ENCODE results near the gene EPN2. TPM values are rescaled to one million over a fixed set of nuclear protein-coding genes. Genes with fewer than 3 reads are reported as not detected.

EPN2 gene
- polyA plus RNA-seq, 3 donors, result 0.93 TPM; not detected in 2

DNA sequence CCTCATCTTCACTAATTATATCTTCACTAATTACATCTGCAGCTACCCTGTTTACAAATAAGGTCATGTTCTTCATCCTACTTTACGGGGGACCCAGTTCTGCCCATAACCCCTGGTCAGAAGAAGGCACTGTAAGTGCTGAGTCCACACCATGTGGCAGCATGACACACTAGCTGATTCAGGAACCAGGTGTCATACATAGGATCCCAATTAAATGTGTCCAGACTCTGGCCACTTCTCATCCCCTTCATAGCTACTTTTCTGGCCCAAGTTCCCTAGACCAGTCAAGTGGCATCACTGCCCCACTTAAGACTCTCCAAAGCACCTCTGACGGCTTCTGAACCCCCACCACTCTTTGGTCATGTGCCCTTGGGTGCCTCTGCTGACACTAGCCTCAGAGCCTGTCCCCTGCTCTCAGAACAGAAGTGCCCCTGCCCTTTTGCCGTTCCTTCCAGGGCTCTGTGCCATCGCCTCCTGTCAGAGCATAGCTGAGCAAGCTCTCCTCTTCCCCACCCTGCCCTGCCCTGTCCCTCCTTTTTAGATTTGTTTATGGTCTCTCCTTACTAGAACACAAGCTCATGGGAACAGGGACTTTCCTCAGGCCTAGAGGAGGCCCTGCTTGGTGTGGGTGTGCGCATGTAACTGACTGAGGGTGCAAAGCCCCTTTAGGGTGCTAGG, 64.2 kb downstream of the EPN2 start:
- Histone ChIP-seq H3K36me3 (replicated peaks in 1 of 2; ENCODE audit: control insufficient read depth in 1 of 2, insufficient read depth in 2 of 2, low read length in 2 of 2) (no peaks in the 10 kb centered on the region), H3K27ac (ENCODE audit: low read depth in 1 of 2, low read length in 2 of 2) (no peak overlapping the region), H3K79me2 (ENCODE audit: insufficient read depth, low read length) (no peaks in the 10 kb centered on the region), H2AFZ (ENCODE audit: insufficient read depth, low read depth, low read length, poor library complexity, severe bottlenecking) (no peak overlapping the region), H4K20me1 (ENCODE audit: insufficient read depth, low read length) (peaks cover 21% of the 10 kb centered on the region), H3K4me1 (ENCODE audit: control insufficient read depth in 1 of 2, insufficient read depth in 2 of 2, low read length in 2 of 2) (peaks cover 40 to 41% of the 10 kb centered on the region in 2 donors), H3K4me2 (replicated peaks; ENCODE audit: extremely low read depth, low read length, poor library complexity, severe bottlenecking) (no peak overlapping the region), H3K4me3 (replicated peaks in 1 of 3; ENCODE audit: low read depth in 2 of 3, low read length in 3 of 3) (no peak overlapping the region), H3K9ac (ENCODE audit: insufficient read depth, low read length, poor library complexity, severe bottlenecking) (no peak overlapping the region), H3K27me3 (ENCODE audit: control insufficient read depth in 2 of 2, insufficient read depth in 2 of 2, low read length in 2 of 2) (peaks cover 31 to 62% of the 10 kb centered on the region in 2 donors), H3K9me3 (replicated peaks in 1 of 2; ENCODE audit: control insufficient read depth in 1 of 2, insufficient read depth in 1 of 2, low read length in 2 of 2) (peaks cover 0 to 6% of the 10 kb centered on the region in 2 donors)
- peaks cover 4 to 14% of the 10 kb centered on the region in 2 donors for H3K36me3 Mint-ChIP-seq
- peak overlapping the region in 1 of 7 donors; percentile 76 for H3K27ac Mint-ChIP-seq
- 96% methylated on average over 5 of the region's 5 CpGs for WGBS (ENCODE audit: insufficient coverage)
- H3K4me3 Mint-ChIP-seq, result peak overlapping the region in 1 of 2 donors; percentile 75
- no peak for DNase-seq
- H3K9me3 Mint-ChIP-seq, result peaks cover 0 to 16% (median 2%) of the 10 kb centered on the region in 7 donors
- TF ChIP-seq, protein P1, sequence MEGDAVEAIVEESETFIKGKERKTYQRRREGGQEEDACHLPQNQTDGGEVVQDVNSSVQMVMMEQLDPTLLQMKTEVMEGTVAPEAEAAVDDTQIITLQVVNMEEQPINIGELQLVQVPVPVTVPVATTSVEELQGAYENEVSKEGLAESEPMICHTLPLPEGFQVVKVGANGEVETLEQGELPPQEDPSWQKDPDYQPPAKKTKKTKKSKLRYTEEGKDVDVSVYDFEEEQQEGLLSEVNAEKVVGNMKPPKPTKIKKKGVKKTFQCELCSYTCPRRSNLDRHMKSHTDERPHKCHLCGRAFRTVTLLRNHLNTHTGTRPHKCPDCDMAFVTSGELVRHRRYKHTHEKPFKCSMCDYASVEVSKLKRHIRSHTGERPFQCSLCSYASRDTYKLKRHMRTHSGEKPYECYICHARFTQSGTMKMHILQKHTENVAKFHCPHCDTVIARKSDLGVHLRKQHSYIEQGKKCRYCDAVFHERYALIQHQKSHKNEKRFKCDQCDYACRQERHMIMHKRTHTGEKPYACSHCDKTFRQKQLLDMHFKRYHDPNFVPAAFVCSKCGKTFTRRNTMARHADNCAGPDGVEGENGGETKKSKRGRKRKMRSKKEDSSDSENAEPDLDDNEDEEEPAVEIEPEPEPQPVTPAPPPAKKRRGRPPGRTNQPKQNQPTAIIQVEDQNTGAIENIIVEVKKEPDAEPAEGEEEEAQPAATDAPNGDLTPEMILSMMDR (IDR thresholded peaks at IDR 0.05), result no peak
- H3K4me1 Mint-ChIP-seq, result peaks cover 39% of the 10 kb centered on the region
- peaks cover 74 to 91% (median 81%) of the 10 kb centered on the region in 3 donors for H3K27me3 Mint-ChIP-seq (ENCODE audit: low read depth in 3 of 3)
- intact Hi-C loops (cut with micrococcal nuclease), result no loop called here

DNA sequence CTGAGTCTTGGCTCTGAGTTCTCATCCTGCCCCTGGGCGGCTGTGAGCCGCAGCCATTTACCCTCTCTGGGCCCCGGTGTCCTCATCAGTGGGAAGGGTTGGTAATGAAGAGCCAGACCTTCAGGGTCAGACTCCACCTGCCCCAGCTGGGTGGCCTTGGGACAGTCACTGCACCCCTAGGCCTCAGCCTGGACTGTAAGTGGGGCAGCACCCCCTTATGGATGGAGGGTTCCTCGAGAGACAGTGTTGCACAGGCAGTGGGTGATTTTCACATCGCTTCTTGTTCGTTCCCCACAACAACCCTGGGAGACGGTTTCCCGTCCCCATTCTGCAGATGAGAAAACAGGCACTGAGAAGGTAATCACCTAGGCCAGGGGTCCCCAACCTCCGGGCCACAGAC, 64.8 kb downstream of the EPN2 start:
- Mint-ChIP-seq H3K9me3 (peaks cover 0 to 16% (median 2%) of the 10 kb centered on the region in 7 donors), H3K27me3 (ENCODE audit: low read depth in 3 of 3) (peaks cover 75 to 91% (median 83%) of the 10 kb centered on the region in 3 donors), H3K27ac (peak overlapping the region in 1 of 7 donors; percentile 63), H3K36me3 (peaks cover 7 to 17% of the 10 kb centered on the region in 2 donors), H3K4me3 (peak overlapping the region in 1 of 2 donors; percentile 75), H3K4me1 (peaks cover 45% of the 10 kb centered on the region)
- H3K4me3 ChIP-seq (replicated peaks in 1 of 3; ENCODE audit: low read depth in 2 of 3, low read length in 3 of 3), result no peak overlapping the region
- peaks cover 0 to 6% of the 10 kb centered on the region in 2 donors for H3K9me3 ChIP-seq (replicated peaks in 1 of 2; ENCODE audit: control insufficient read depth in 1 of 2, insufficient read depth in 1 of 2, low read length in 2 of 2)
- H4K20me1 ChIP-seq (ENCODE audit: insufficient read depth, low read length), result peaks cover 24% of the 10 kb centered on the region
- no peak overlapping the region for H3K4me2 ChIP-seq (replicated peaks; ENCODE audit: extremely low read depth, low read length, poor library complexity, severe bottlenecking)
- H3K27ac ChIP-seq (ENCODE audit: low read depth in 1 of 2, low read length in 2 of 2), result no peak overlapping the region
- intact Hi-C loops (cut with micrococcal nuclease), result no loop called here
- no peak overlapping the region for H2AFZ ChIP-seq (ENCODE audit: insufficient read depth, low read depth, low read length, poor library complexity, severe bottlenecking)
- no peak overlapping the region for H3K9ac ChIP-seq (ENCODE audit: insufficient read depth, low read length, poor library complexity, severe bottlenecking)
- H3K79me2 ChIP-seq (ENCODE audit: insufficient read depth, low read length), result no peaks in the 10 kb centered on the region
- H3K4me1 ChIP-seq (ENCODE audit: control insufficient read depth in 1 of 2, insufficient read depth in 2 of 2, low read length in 2 of 2), result peaks cover 46% of the 10 kb centered on the region in 2 donors
- H3K27me3 ChIP-seq (ENCODE audit: control insufficient read depth in 2 of 2, insufficient read depth in 2 of 2, low read length in 2 of 2), result peaks cover 30 to 62% of the 10 kb centered on the region in 2 donors
- no peaks in the 10 kb centered on the region for H3K36me3 ChIP-seq (replicated peaks in 1 of 2; ENCODE audit: control insufficient read depth in 1 of 2, insufficient read depth in 2 of 2, low read length in 2 of 2)
- TF ChIP-seq, protein P1 (IDR thresholded peaks at IDR 0.05), result no peak
- 96% methylated on average over 4 of the region's 9 CpGs for WGBS (ENCODE audit: insufficient coverage)
- DNase-seq, result no peak

Measured in CD14-positive monocyte (primary cell).